Measurements from ENCODE around the gene TCF20.

TCF20 gene

GRCh38 chr22:42270510-42271190 is at the start of gene TCF20:
Gene TCF20, minus strand, starts transcription at chr22:42270653. Its CDS starts 55,348 bp downstream, at chr22:42215305.
- DNase-seq, result peak; percentile 84

- no peak for DNase-seq
Measured at GRCh38 chr22:42319386-42319785, 48.9 kb upstream of the TCF20 start.

GRCh38 chr22:42318967-42319366 is 48.5 kb upstream of the TCF20 start:
- no peak for DNase-seq

GRCh38 chr22:42317691-42318547 is 47.5 kb upstream of the TCF20 start:
- no peak for DNase-seq

- DNase-seq, result peak; percentile 46
Measured at GRCh38 chr22:42317008-42317407, 46.6 kb upstream of the TCF20 start.

GRCh38 chr22:42315392-42315756 is 44.9 kb upstream of the TCF20 start:
- no peak for DNase-seq

- no peak for DNase-seq
Measured at GRCh38 chr22:42314709-42315391, 44.4 kb upstream of the TCF20 start.

GRCh38 chr22:42313804-42314581 is 43.5 kb upstream of the TCF20 start:
- peak; percentile 25 for DNase-seq

- DNase-seq, result no peak
Measured at GRCh38 chr22:42313204-42313603, 42.8 kb upstream of the TCF20 start.

GRCh38 chr22:42310291-42311015 is 40.0 kb upstream of the TCF20 start:
- no peak for DNase-seq

GRCh38 chr22:42309865-42310264 is 39.4 kb upstream of the TCF20 start:
- DNase-seq, result no peak

GRCh38 chr22:42308892-42309468 is 38.5 kb upstream of the TCF20 start:
- no peak for DNase-seq

GRCh38 chr22:42307806-42308563 is 37.5 kb upstream of the TCF20 start:
- DNase-seq, result no peak

GRCh38 chr22:42306010-42306409 is 35.6 kb upstream of the TCF20 start:
- no peak for DNase-seq

GRCh38 chr22:42304324-42304790 is 33.9 kb upstream of the TCF20 start:
- DNase-seq, result no peak

GRCh38 chr22:42303396-42304323 is 33.2 kb upstream of the TCF20 start:
- no peak for DNase-seq

- no peak for DNase-seq
Measured at GRCh38 chr22:42301742-42302102, 31.3 kb upstream of the TCF20 start.

GRCh38 chr22:42301077-42301741 is 30.8 kb upstream of the TCF20 start:
- no peak for DNase-seq

Data from fibroblast of skin of right biceps (primary cell).